H1 (cell line): ENCODE results near the gene CKAP5. TPM values are rescaled to one million over a fixed set of nuclear protein-coding genes. Genes with fewer than 3 reads are reported as not detected.

Source experiments
- CTCF ChIA-PET: fragments of 300-600 bp; sonication (Branson Sonifier 250); formaldehyde crosslinking; loops from one replicate; lab custom pipeline; 2021; ENCODE audit not compliant: partially characterized antibody; lab: Charles Lee
- POLR2A ChIA-PET: fragments of 300-600 bp; sonication (Branson Sonifier 250); formaldehyde crosslinking; loops from one replicate; lab custom pipeline; 2021; ENCODE audit warnings: inconsistent platforms; ENCODE audit not compliant: partially characterized antibody; lab: Charles Lee
- DNase-seq, 2 experiments: peaks; one replicate each; pipeline versions ENCODE4 v3.0.0 to v3.0.0-alpha.2; 2010 to 2022; ENCODE audit warnings: low spot score in 2 of 2, low read depth in 1 of 2, mixed read lengths in 1 of 2
- FAIRE-seq: peaks from 2 replicates; lab custom pipeline; 2011; peaks lifted over from hg19 to GRCh38; lab: Jason Lieb, UNC
- H2AFZ ChIP-seq: 2 replicates; pipeline ENCODE4 v1.8.1; 2012; ENCODE audit warnings: low read length, inconsistent platforms
- H2AK5ac ChIP-seq: 2 replicates; pipeline ENCODE4 v1.6.1; 2013; ENCODE audit warnings: low read depth, low read length
- H2BK120ac ChIP-seq: replicated peaks from 2 replicates; pipeline ENCODE3; 2013; ENCODE audit warnings: low read depth, low read length, inconsistent platforms
- H2BK12ac ChIP-seq: 2 replicates; pipeline ENCODE4 v1.6.1; 2013; ENCODE audit warnings: low read depth, low read length
- H2BK15ac ChIP-seq: 2 replicates; pipeline ENCODE4 v1.6.1; 2013; ENCODE audit warnings: low read length
- H2BK20ac ChIP-seq: 2 replicates; pipeline ENCODE4 v1.6.1; 2013; ENCODE audit warnings: low read length
- H2BK5ac ChIP-seq: 2 replicates; pipeline ENCODE4 v1.6.1; 2013; ENCODE audit warnings: low read depth, low read length
- H3K14ac ChIP-seq: 2 replicates; pipeline ENCODE4 v1.6.1; 2013; ENCODE audit warnings: inconsistent platforms; ENCODE audit not compliant: insufficient read length
- H3K18ac ChIP-seq: 2 replicates; pipeline ENCODE4 v1.6.1; 2013; ENCODE audit warnings: low read length; ENCODE audit errors: extremely low read depth
- H3K23ac ChIP-seq: 2 replicates; pipeline ENCODE4 v1.6.1; 2013; ENCODE audit warnings: inconsistent platforms; ENCODE audit not compliant: insufficient read length
- H3K23me2 ChIP-seq: 2 replicates; pipeline ENCODE4 v1.6.1; 2013; ENCODE audit warnings: low read depth, low read length
- H3K27ac ChIP-seq: 2 replicates; pipeline ENCODE4 v1.6.1; 2011; ENCODE audit warnings: low read depth, low read length, inconsistent platforms
- H3K27me3 ChIP-seq, 4 experiments: replicated peaks in 1 of 4; 1 replicate in 1 of 4; 2 replicates in 3 of 4; pipeline versions ENCODE4 v1.6.1 to v1.8.1; 2011 to 2013; ENCODE audit warnings: low read length in 3 of 4, mild to moderate bottlenecking in 3 of 4, inconsistent platforms in 2 of 4, mixed read lengths in 2 of 4, moderate library complexity in 1 of 4; ENCODE audit not compliant: control insufficient read depth in 3 of 4, insufficient read depth in 3 of 4; ENCODE audit errors: extremely low read depth in 1 of 4
- H3K36me3 ChIP-seq, 4 experiments: 2 replicates each; pipeline versions ENCODE4 v1.6.1 to v1.8.1; 2011 to 2013; ENCODE audit warnings: mild to moderate bottlenecking in 4 of 4, low read length in 3 of 4, moderate library complexity in 2 of 4, control low read depth in 1 of 4, inconsistent platforms in 1 of 4; ENCODE audit not compliant: insufficient read depth in 4 of 4, control insufficient read depth in 2 of 4
- H3K4ac ChIP-seq: replicated peaks from 2 replicates; pipeline ENCODE3; 2013; ENCODE audit warnings: low read length, low read depth, mixed read lengths, inconsistent platforms; ENCODE audit not compliant: insufficient read length
- H3K4me1 ChIP-seq, 4 experiments: replicated peaks in 1 of 4; 1 replicate in 1 of 4; 2 replicates in 3 of 4; pipeline versions ENCODE4 v1.6.1 to v1.8.1; 2011 to 2013; ENCODE audit warnings: low read length in 3 of 4, inconsistent platforms in 2 of 4, mixed read lengths in 1 of 4; ENCODE audit not compliant: insufficient read depth in 4 of 4, control insufficient read depth in 3 of 4
- H3K4me2 ChIP-seq, 2 experiments: 2 replicates each; pipeline versions ENCODE4 v1.6.1 to v1.8.1; 2011 to 2013; ENCODE audit warnings: low read depth in 2 of 2, low read length in 2 of 2, control low read depth in 1 of 2, inconsistent platforms in 1 of 2, mild to moderate bottlenecking in 1 of 2; ENCODE audit not compliant: insufficient read depth in 1 of 2
- H3K4me3 ChIP-seq, 4 experiments: fragments of 200-600, 300-600 bp in 1 of 4; sonication (generic), shearing (Covaris generic), sonication (Bioruptor Twin) in 1 of 4; 2 replicates each; pipeline versions ENCODE4 v1.5.1 to v1.8.1; 2011 to 2016; ENCODE audit warnings: low read length in 4 of 4, low read depth in 3 of 4, control low read depth in 2 of 4, inconsistent platforms in 2 of 4, mild to moderate bottlenecking in 2 of 4, mixed read lengths in 1 of 4, moderate library complexity in 1 of 4; ENCODE audit not compliant: insufficient read depth in 2 of 4; ENCODE audit errors: extremely low read depth in 1 of 4
- H3K56ac ChIP-seq: replicated peaks from 2 replicates; pipeline ENCODE3; 2013; ENCODE audit warnings: low read depth, mild to moderate bottlenecking, mixed read lengths, low read length, inconsistent platforms; ENCODE audit not compliant: insufficient read length
- H3K79me1 ChIP-seq: 2 replicates; pipeline ENCODE4 v1.6.1; 2013; ENCODE audit warnings: low read depth, low read length, control low read depth
- H3K79me2 ChIP-seq, 2 experiments: 2 replicates each; pipeline versions ENCODE4 v1.6.1 to v1.8.1; 2012 to 2013; ENCODE audit warnings: low read length in 2 of 2, mild to moderate bottlenecking in 2 of 2, inconsistent platforms in 1 of 2; ENCODE audit not compliant: insufficient read depth in 2 of 2, control insufficient read depth in 1 of 2
- H3K9ac ChIP-seq, 4 experiments: replicated peaks in 1 of 4; 1 replicate in 1 of 4; 2 replicates in 3 of 4; pipeline versions ENCODE4 v1.6.1 to v1.8.1; 2011 to 2013; ENCODE audit warnings: low read depth in 3 of 4, low read length in 3 of 4, control low read depth in 2 of 4, mild to moderate bottlenecking in 2 of 4, moderate library complexity in 2 of 4, inconsistent platforms in 1 of 4; ENCODE audit errors: extremely low read depth in 1 of 4
- H3K9me3 ChIP-seq, 2 experiments: 2 replicates each; pipeline versions ENCODE4 v1.6.1 to v1.8.1; 2012 to 2013; ENCODE audit warnings: mild to moderate bottlenecking in 2 of 2, moderate library complexity in 2 of 2, control low read depth in 1 of 2, inconsistent platforms in 1 of 2, low read depth in 1 of 2, low read length in 1 of 2, mixed read lengths in 1 of 2; ENCODE audit not compliant: insufficient read depth in 2 of 2
- H4K20me1 ChIP-seq, 2 experiments: replicated peaks in 1 of 2; 2 replicates each; pipeline versions ENCODE3 to v1.8.1; 2011 to 2013; ENCODE audit warnings: inconsistent platforms in 2 of 2, low read length in 2 of 2, mild to moderate bottlenecking in 1 of 2; ENCODE audit not compliant: insufficient read depth in 2 of 2, control insufficient read depth in 1 of 2
- H4K5ac ChIP-seq: 2 replicates; pipeline ENCODE4 v1.6.1; 2013; ENCODE audit warnings: low read length, low read depth, mixed read lengths, inconsistent platforms; ENCODE audit not compliant: insufficient read length
- H4K8ac ChIP-seq: 2 replicates; pipeline ENCODE4 v1.8.0; 2013; ENCODE audit warnings: mild to moderate bottlenecking, moderate library complexity, low read length, inconsistent platforms; ENCODE audit not compliant: insufficient read depth; ENCODE audit errors: extremely low read depth
- H4K91ac ChIP-seq: replicated peaks from 2 replicates; pipeline ENCODE3; 2013; ENCODE audit warnings: low read length, mixed read lengths, inconsistent platforms; ENCODE audit not compliant: insufficient read length
- RFX5 ChIP-seq: IDR thresholded peaks from 2 replicates; pipeline ENCODE4 v1.6.1; 2011; ENCODE audit warnings: low read depth, low read length, improper control_type of control experiment, borderline replicate concordance
- WGBS, 2 experiments: shearing (Covaris generic) in 1 of 2; methylation state at CpG; one replicate each; pipeline versions ENCODE4 v1.1.6 to v1.1.7; 2013 to 2015; ENCODE audit warnings: low lambda C conversion rate in 2 of 2, mixed read lengths in 2 of 2, inconsistent platforms in 1 of 2, low coverage in 1 of 2, missing lambda C conversion rate in 1 of 2; ENCODE audit not compliant: insufficient replicate concordance in 2 of 2, insufficient coverage in 1 of 2, insufficient read length in 1 of 2; ENCODE audit errors: extremely low coverage in 1 of 2, missing lambda C conversion rate in 1 of 2; 5-methylcytosine and 5-hydroxymethylcytosine counted together
- polyA plus RNA-seq, 7 experiments: library from polyadenylated mRNA; depleted of rRNA in 3 of 7; stranded (reverse) in 5 of 7; unstranded in 2 of 7; fragments of >200 nt in 5 of 7; fragments of 200-250 nt in 2 of 7; gene quantifications; 1 replicate in 5 of 7; 2 replicates in 1 of 7; 4 replicates in 1 of 7; pipeline versions ENCODE4 v1.2.1 to v1.2.3, GENCODE V29; 2011 to 2013; ENCODE audit warnings: missing spikeins in 2 of 7, mixed read lengths in 2 of 7
- total RNA-seq: library from RNA; stranded (reverse); fragmentation: NEBNext Ultra II Directional; extraction: Animal tissue kit (Norgen Biotek cat#: 25700); gene quantifications from 2 replicates; pipeline ENCODE4 v1.2.1, GENCODE V29; 2021

The CKAP5 gene
- total and polyA plus RNA-seq, 2 of the 8 experiments (the other 6 are each of a cell fraction or from before 2014, with no cell fraction given), result 64.8 to 185 TPM

DNA sequence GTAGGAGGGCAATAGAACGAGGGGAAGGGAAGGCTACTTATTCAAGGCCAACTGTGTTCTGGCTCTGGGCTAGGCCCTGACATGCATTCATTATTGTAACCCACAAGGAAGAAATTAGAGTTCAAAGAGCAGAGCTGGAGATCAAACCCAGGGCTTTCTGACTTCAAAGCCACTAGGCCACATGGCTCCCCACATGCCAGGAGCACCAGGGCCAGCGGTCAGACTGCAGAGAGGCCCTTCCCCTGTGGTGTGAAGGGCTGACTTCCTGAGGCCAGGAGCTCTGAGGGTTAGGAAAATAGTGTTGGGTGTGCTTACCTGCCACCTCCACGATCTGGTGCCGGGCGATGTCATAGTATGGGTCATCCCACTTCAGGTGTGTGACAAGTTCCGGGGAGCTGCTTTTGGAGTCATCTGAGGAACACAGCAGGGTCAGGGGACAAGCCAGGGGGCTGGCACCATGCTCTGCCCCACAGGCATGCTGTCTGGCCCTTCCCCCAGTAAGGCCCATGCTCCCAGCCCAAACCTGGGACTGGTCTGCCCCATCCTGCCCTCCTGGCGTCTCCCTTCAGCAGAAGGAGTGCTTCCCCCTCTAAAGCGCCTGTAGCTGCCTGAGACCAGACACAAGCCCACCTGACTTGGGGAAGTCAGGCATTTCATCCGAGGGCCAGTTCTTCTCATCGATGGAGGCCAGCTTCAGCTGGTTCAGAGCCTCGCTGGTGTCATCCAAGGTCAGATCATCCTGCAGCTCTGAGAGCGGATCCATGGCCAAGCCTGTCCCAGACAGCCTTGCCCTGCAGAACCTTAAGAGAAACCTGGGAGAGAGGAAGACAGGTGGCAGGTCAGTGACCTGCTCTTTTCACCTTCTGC is 150.5 kb downstream of the CKAP5 start:
- H4K8ac ChIP-seq, result no peak overlapping the region
- peaks cover 0 to 4% of the 10 kb centered on the region in 2 experiments; a peak in 1 of 4 replicates for H3K79me2 ChIP-seq
- FAIRE-seq (no peak), DNase-seq (no peak)
- peaks cover 2 to 11% (median 6%) of the 10 kb centered on the region in 4 experiments; a peak in 3 of 8 replicates for H3K36me3 ChIP-seq
- H3K27me3 ChIP-seq, result no peaks in the 10 kb centered on the region
- no peaks in the 10 kb centered on the region for H3K79me1 ChIP-seq
- no peak overlapping the region for H2BK5ac ChIP-seq
- no peak overlapping the region for H3K18ac ChIP-seq
- H3K23me2 ChIP-seq, result peaks cover 3% of the 10 kb centered on the region; the same call in 1 of the 2 replicates
- no peak overlapping the region for H3K4me2 ChIP-seq
- POLR2A ChIA-PET, result interaction anchor here (0.6 to 1.4 kb wide), 3 partner anchors 10 to 314 kb away, joined by 3 to 5 read pairs (median 4); partner anchors contain the start of gene MDK
- H3K9ac ChIP-seq, result no peak overlapping the region
- no peak overlapping the region for H2AFZ ChIP-seq
- H3K4me3 ChIP-seq, result no peak overlapping the region
- H3K9me3 ChIP-seq, result no peaks in the 10 kb centered on the region
- no peak overlapping the region for H3K23ac ChIP-seq
- H2BK12ac ChIP-seq, result no peak overlapping the region
- H4K5ac ChIP-seq, result no peak overlapping the region
- no peak overlapping the region for H3K56ac ChIP-seq
- H3K4me1 ChIP-seq, result no peaks in the 10 kb centered on the region; a peak in 2 of 7 replicates
- no peak overlapping the region for H2BK120ac ChIP-seq
- H4K91ac ChIP-seq, result no peak overlapping the region
- 88% methylated on average over 12 of the region's 12 CpGs; no CpG with 5 or more reads in 1 of the 2 experiments for WGBS, 2 experiments
- H3K27ac ChIP-seq, result no peak overlapping the region
- no peak overlapping the region for H3K4ac ChIP-seq
- H3K14ac ChIP-seq, result no peak overlapping the region
- H2AK5ac ChIP-seq, result no peak overlapping the region
- no peak overlapping the region for H2BK15ac ChIP-seq
- TF ChIP-seq RFX5, result no peak
- TF ChIP-seq, all 59 proteins: peak for 0
- H2BK20ac ChIP-seq, result no peak overlapping the region
- CTCF ChIA-PET, result interaction anchor here (0.6 to 2.0 kb wide), 3 partner anchors 12 to 308 kb away, joined by 3 to 6 read pairs (median 3); no protein-coding TSS in a partner anchor
- H4K20me1 ChIP-seq, result peaks cover 2% of the 10 kb centered on the region in 2 experiments
